GM21576 (cell line): Measurements from ENCODE around the gene FABP7.

Source experiments
- ATAC-seq: cut with Tn5 transposase; IDR thresholded peaks from one replicate; pipeline ENCODE4 v1.9.1; 2021; ENCODE audit warnings: mild to moderate bottlenecking, moderate library complexity; ENCODE audit not compliant: unreplicated experiment

FABP7 gene

GRCh38 chr6:122755901-122756300 lies 23.6 kb upstream of the FABP7 start:
- ATAC-seq, result no peak

GRCh38 chr6:122758927-122759334 lies 20.6 kb upstream of the FABP7 start:
- peak; percentile 96 for ATAC-seq

DNA sequence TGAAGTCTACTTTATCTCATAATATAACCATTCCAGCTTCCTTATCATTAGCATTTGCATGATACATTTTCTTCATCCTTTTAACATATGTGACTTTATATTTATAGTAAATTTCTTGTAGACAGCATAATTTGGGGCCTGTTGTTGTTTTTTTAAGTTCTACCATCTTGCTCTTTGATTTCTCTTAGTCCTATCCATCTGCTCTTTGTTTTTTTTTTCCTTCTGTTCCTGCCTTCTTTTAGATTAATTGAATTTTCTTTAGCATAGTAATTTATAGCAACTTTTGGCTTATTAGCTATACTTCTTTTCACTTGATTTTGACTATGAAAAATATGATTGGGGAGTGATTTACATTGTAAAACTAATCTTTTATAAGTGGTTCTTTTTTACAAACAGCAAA lies 19.2 kb upstream of the FABP7 start:
- no peak for ATAC-seq

- no peak for ATAC-seq
These were observed 13.3 kb upstream of the FABP7 start for GRCh38 chr6:122766256-122766655.

DNA sequence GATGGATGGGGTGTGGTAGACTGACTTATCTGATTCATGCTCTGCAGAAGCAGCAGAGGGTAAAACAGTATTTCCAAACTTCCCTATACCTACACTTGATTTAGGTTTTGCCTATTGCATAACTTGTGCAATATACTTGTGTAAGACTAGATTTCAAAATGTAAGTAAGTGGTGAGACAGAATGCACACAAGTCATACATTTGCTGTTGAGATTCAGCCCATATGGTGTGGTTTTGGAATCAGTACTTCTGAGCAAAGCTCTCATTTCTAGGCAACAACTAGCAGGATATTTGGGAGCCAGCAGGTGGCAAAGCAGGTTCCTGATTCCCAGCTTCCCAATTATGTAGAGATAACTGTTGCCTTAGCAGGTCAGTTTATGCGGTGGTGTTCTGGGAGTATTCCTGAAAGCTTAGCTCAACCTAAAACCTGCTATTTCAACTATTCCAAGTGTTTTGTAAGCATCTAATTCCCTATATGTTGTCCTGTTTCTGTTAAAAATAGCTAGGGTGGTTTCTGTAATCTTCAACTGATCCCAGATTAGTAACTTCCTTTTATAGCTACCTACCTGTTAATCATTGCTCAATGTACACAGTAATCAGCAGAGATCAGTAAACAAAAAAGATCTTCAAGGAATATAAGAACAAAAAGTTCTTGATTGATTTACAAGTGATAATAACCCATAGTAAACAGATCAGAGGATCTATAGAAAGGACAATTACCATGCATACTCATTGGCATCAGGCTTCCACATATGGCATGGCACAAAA lies 8.5 kb upstream of the FABP7 start:
- ATAC-seq, result no peak

GRCh38 chr6:122772724-122773415 lies 6.6 kb upstream of the FABP7 start:
- no peak for ATAC-seq

DNA sequence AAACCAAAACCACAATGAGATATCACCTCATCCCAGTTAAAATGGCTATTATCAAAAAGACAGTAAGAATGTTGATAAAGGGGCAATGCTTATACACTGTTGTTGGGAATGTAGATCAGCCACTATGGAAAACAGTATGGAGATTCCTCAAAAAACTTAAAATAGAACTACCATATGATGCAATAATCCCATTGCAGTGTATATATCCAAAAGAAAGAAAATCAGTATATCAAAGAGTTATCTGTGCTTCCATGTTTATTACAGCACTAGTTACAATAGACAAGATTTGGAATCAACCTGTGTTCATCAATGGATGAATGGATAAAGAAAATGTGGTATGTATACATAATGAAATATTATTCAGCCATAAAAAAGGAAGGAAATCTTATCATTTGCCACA lies 3.5 kb upstream of the FABP7 start:
- no peak for ATAC-seq

DNA sequence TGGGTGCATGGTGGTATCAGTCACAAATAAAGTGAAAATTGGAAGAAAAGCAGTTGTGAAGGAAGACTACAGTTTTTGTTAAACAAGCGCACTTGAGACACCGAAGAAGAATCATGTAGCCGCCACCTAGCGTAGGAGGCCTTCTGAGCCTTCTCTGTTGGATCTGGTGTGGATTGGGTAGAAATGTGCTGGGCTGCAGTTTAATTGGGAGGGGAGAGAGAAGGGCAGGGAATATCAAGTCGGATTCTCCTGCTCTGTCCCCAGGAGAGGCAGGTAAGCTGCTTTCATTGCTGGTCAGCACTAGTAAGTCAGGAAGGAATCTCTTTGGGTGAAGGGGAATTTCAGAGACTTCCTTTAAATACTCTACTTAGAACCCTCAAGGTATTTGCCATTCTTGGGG lies 1.2 kb upstream of the FABP7 start:
- ATAC-seq, result no peak

GRCh38 chr6:122778985-122779661 lies 393 bp upstream of the FABP7 start:
- no peak for ATAC-seq

DNA sequence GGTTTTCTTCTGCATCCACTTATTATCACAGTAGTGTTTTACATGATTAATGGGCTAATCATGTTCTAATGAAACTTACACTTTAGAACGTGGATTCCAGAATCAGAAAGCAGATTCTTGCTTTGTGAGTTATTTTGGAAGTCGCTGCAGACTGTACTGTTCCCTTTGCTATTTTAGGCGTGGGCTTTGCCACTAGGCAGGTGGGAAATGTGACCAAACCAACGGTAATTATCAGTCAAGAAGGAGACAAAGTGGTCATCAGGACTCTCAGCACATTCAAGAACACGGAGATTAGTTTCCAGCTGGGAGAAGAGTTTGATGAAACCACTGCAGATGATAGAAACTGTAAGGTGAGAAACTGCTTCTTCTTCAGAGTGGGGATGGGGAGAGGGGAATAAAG lies 598 bp downstream of the FABP7 start:
- ATAC-seq, result no peak

DNA sequence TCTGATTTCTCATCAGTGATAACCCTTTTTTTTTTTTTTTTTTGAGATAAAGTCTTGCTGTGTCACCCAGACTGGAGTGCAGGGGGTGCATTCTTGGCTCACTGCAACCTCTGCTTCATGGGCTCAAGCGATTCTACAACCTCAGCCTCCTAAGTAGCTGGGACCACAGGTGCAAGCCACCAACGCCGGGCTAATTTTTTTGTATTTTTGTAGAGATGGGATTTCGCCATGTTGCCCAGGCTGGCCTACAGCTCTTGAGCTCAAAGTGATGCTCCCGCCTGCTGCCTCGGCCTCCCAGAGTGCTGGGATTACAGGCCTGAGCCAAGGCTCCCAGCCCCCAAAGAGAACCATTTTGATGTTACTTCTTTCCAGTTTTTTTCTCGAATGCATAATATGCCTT lies 2.2 kb downstream of the FABP7 start:
- no peak for ATAC-seq

DNA sequence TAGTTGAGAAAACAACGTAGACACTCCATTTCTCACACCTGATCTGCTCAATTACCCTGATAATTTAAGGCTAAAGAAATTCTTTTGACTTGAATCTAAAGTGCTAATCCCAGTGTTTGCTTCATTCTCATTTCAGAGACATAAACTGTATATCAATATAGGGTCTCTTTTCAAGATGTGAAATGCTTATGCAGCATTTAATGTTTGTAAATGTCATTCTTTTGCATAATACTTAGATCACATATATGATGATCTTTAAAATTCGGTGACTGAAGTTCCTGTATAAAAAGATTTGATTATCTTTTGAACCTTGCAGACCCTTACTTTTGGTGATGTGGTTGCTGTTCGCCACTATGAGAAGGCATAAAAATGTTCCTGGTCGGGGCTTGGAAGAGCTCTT lies 3.9 kb downstream of the FABP7 start:
- no peak for ATAC-seq

- ATAC-seq, result no peak
These were observed 6.4 kb downstream of the FABP7 start for GRCh38 chr6:122785891-122786290.

DNA sequence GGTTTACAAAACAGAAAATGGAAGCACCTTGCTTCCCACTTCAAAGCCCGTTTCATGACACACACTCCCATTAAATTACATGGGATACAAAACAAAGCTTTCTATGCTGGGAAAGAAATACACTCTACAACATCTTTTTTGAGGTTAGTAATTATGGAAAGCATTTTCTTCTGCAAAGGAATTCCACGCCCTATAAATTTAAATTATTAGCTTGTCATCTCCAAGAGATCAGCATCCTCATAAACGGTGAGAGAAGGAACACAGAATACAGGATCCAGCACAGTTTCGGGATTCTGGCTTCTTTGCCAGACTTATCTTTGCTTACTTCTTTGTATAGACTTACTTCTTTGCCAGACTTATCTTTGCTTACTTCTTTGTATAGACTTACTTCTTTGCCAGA lies 8.2 kb downstream of the FABP7 start:
- no peak for ATAC-seq

GRCh38 chr6:122788208-122788607 lies 8.7 kb downstream of the FABP7 start:
- ATAC-seq, result no peak

DNA sequence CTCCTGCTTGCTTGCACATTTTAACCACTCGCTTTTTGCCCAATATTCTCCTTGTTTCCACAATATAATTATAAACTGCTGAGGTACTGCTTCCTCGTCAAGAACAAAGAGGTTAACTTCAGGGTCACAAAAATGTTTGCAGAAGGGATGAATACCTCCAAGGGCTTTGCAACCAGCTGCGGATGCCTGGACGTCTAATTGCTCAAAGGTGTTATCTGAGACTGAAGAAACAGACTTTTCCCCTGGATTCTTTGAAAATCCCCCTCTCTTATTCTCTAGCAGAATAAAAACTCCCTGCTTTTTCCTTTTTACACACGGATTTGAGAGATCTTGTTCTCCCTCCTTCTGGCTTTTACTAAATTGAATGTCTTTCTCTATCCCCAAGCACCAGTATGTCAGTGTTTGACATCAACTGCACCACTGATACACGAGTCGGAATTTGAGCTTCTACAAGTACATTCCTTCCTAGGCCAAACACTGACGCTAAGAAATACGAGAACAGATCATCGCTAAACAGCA lies 9.2 kb downstream of the FABP7 start:
- ATAC-seq, result no peak

GRCh38 chr6:122789182-122790027 lies 9.9 kb downstream of the FABP7 start, which contains the start of gene SMPDL3A:
TSS of gene SMPDL3A (plus strand) at chr6:122789258. CDS start at chr6:122789347, 89 bp downstream.
- peak; percentile 58 for ATAC-seq

DNA sequence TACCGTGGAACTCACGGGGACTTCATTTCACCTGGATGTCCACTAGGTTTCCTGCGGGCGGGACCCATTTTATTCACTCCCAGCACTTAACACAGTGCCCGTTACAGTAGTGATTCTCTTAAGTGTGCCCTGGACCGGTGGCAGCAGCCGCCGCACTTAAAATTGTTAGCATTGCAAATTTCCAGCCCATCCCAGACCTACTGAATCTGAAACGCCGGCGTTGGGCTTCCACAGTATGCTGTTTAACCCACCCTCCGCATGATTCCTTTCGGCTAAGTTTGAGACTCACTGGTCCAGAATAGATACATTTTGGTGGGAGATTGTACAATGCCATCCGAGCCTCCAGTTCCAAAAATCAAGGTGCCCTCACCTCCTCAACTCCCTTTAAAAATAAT lies 10.5 kb downstream of the FABP7 start:
- no peak for ATAC-seq

DNA sequence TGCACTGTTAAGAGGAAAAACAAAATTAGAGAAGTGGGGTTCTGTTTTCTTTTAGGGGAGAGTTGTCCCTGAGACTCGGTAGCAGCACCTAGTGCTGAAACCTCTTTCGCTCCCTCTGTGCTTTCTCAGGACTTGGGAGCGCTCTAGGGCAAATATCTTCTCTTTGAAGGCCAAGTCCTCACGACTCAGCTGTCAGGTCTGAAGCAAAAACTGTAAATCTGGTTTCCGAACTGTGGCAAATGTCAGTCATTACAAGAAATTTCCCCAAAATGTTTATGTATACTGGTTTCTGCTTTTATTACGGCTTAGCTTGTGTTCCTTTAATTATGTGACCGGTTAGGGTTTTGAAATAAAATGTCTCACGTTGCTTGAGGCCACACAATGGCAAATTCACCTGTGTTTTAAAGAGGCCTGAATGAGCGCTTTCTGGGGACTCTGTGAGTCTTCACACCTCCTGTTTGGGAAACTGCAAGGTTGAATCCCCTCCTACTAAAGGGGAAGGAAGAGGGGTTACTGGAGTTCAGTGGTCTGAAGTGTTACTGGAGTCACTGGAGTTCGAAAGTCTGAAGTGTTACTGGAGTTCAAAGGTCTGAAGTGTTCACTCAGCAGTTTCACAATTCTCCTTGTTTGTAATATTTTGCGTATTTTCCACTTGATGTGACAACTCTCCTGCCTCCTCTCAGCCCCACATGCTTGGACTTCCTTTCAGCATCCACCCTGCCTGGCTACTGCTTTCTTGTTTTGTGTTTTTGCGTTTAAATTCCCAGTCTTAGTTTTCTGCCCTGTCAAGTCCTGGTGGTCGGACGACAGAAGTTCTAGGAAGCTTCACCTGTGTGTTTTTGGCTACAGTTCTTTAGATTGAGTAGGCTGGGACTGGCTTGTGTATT lies 11.2 kb downstream of the FABP7 start:
- no peak for ATAC-seq

GRCh38 chr6:122791310-122791679 lies 11.8 kb downstream of the FABP7 start:
- ATAC-seq, result no peak
